Stimulated activated CD4-positive, alpha-beta T cell treated with anti-CD3 and anti-CD28 coated beads, Interleukin-4, amount 100 ng/mL, for 24 hours (primary cell): ENCODE results near the gene CD22.

Source experiments
- DNase-seq: peaks from one replicate; pipeline ENCODE4 v3.0.0-alpha.2; 2020

The CD22 gene

DNA sequence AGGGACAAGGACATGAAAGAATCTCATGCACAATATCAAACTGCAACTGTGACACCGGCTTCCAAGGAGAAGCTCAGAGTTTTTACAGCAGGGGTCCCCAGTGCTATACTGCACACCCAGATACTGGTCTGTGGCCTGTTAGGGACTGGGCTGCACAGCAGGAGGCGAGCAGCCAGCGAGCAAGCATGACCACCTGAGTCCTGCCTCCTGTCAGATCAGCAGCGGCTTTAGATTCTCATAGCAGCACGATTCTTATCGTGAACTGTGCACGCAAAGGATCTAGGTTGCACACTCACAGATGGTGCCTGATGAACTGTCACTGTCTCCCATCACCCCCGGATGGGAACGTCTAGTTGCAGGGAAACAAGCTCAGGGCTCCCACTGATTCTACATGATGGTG, 13.1 kb upstream of the CD22 start:
- DNase-seq: no peak

DNA sequence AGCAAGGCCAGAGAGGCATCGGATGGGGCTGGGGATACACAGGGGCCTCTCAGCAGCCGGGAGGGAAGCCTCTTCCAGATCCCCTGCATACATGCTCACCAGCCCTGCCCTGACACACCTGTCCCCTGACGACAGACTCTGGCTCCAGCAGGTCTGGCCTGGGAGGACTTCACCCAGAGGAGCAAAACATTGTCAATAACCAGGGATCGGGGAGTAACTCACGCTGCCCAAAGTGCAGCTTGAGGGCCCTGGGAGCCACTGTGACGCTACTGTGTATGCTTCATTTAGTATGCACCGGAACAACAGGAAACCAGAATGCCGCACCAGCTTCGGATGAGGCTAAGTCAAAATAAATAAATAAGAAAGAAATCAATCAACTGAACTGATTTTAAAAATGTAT, 12.4 kb upstream of the CD22 start:
- DNase-seq: no peak

GRCh38 chr19:35317464-35318043, 11.4 kb upstream of the CD22 start:
- DNase-seq: no peak

DNA sequence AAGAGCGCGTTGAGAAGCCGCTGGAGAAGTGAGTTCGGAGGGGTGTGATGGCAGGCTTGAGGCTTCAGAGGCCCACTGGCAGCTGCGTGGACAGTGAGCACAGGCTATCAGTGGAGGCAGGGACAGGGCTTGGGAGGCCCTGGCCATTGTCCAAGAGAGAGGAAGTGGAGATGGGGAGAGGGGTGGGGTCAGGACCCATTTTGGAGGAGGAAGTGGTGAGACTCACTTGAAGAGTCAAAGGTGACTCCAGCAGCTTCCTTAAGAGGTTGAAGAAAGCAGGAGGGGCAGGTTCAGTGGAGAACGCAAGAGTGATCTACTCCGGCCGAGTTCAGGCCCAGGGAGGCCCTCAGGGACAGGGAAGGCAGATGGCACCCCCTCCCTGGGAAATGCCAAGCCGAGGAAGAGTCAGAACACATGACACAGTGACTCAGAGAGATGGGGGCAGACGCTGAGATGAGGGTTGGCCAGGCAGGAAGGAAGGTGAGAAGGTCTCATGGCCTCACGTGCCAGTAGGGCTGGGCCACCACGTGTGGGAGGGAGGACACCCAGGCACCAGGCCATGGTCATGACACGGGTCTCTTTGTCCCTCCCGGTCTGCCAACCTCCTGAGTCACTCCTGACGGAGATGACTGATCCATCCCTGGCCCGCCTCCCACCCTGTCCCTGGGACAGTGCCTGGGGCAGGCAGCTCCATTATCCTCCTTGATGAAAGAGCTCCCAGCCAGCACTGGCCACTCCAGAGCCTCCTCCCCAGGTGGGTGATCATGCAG, 10.1 kb upstream of the CD22 start:
- no peak for DNase-seq

DNA sequence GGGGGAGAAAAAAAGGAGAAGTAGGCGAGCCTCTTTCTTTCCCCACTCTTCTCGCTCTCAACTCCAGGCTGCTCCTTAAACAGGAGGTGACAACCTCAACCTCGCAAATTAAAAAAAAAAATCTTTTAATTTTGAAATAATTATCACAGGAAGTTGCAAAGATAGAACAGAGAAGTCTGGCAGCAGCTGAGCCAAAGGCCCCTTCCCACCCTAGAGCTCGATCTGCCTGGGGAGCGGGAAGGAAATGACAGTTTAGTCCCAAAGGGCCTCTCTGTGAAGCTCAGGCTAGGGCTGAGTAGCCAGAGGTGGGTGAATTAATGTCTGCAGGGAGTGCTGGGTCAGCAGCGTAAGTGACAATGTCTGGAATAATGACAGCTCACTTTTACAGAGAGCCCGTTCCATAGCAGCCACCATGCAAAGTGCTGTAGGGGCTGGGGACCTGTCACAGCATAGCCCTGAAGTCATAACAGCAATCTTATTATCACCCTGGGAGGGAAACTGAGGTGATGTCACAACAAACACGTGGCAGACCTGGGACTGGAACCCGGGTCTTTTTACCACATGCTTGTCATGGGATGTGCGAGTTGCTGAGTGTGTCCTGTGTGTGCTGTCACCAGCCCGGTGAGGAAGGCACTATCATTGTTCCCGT, 8.8 kb upstream of the CD22 start:
- DNase-seq: no peak

GRCh38 chr19:35321291-35321690, 7.7 kb upstream of the CD22 start:
- DNase-seq: no peak

GRCh38 chr19:35322014-35322413, 7.0 kb upstream of the CD22 start:
- DNase-seq: no peak

DNA sequence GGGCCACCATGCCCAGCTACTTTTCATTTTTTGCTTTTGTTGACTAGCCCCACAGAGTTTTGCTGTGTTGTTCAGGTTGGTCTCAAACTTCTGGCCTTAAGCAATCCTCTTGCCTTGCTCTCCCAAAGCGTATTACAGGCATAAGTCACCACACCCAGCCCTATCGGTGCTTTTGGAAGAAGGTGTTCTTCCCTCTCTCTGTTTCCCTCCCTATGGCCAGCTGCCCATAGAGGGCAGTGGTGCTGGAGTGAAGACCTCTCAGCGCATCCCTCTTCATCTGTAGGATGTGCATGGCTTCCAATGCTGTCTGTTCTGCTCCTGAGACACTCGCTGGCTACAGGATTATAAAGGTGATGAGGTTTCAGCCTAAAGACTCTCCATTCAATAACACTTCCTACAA, 1.3 kb upstream of the CD22 start:
- DNase-seq: no peak

GRCh38 chr19:35329323-35329722, 336 bp downstream of the CD22 start:
- no peak for DNase-seq

GRCh38 chr19:35330475-35330874, 1.5 kb downstream of the CD22 start:
- DNase-seq: no peak

DNA sequence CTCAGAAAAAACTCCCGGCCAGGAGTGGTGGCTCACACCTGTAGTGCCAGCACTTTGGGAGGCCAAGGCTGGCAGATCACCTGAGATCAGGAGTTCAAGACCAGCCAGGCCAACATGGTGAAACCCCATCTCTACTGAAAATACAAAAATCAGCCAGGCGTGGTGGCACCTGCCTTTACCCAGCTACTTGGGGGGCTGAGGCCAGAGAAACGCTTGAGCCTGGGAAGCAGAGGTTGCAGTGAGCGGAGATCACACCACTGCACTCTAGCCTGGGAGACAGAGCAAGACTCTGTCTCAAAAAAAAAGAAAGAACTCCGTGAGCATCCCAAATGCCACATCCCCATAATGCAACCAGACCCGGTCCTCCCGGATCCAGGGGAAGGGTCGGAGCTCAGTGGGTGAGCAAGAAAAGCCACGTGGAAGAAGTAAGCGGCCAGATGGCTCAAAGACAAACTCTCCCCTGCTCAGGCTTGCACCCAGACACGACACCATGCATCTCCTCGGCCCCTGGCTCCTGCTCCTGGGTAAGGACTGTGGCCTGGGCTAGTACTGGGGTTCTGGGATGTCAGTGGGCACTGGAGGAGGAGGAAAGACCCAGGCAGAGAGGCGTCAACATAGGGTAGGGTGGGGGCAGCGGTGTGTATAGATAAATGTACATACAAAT, 2.7 kb downstream of the CD22 start:
- no peak for DNase-seq

DNA sequence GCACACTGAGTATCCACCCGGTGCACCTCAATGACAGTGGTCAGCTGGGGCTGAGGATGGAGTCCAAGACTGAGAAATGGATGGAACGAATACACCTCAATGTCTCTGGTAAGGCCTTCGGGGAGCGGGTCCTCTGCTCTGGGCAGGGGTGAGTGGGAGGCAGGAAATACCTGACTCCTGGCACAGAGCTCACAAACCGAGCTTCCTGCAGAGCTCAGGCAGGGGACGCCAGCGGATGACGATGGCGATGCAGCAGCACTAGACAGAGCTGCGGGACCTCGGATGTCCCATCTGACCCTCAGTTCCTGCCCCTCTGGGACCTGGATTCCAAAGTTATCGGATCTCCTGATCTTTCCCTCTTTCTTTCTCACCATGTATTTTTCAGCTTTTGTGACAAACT, 3.8 kb downstream of the CD22 start:
- DNase-seq: peak; percentile 16

DNA sequence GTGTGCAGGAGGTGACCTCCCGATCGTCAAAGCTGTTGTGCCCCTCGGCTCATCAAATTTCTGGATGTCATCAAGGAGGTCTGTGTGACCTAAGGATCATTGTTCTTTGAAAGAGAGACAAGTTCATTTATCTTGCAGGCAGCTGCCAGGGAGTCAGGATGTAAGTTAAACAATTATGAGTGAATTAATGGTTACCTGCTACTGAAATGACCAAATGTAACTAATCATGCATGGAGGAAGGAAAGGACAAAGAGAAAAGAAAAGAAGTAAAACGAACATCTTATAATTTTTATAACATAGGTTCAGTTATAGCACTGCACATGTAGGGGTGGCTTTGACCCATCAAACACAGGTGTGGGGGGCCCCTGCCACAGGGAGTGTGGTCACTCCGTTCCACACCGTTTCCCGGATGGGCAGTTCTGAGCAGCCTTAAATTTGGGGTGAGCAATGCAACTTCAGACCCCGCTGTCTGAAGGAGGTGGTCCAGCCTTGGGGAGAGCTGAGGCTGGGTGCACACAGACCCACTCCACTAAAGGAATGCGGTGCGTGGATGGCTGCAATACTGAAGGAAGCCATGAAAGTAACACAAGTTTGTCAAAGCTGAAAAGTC, 5.3 kb downstream of the CD22 start:
- no peak for DNase-seq

GRCh38 chr19:35336166-35336955, 7.4 kb downstream of the CD22 start:
- DNase-seq: no peak

DNA sequence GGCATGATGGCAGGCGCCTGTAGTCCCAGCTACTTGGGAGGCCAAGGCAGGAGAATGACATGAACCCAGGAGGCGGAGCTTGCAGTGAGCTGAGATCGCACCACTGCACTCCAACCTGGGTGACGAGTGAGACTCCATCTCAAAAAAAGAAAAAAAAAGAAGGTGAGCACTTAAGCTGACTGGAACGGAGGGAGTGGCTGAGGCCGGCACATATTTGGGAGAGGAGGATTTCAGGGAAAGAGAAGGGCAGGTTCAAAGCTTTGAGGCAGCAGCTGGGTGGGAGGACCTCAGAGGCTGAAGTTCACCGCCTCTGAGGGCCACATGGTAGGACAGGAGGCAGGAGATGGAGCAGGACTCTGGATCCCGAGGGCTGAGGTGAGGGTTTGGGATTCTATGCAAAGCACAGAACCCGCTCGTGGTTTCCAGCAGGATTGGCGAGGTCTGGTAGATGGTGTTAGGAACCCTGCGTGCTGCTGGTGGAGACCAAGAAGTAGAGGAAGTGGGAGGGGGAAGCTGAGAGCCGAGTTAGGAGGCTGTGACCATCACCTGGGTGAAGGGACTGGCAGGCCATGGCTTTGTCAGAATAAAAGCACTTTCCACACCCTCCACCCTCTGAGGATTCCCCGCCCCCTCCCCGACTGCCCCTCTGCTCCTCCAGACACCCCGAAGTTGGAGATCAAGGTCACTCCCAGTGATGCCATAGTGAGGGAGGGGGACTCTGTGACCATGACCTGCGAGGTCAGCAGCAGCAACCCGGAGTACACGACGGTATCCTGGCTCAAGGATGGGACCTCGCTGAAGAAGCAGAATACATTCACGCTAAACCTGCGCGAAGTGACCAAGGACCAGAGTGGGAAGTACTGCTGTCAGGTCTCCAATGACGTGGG, 8.4 kb downstream of the CD22 start:
- no peak for DNase-seq

GRCh38 chr19:35337984-35338296, 9.0 kb downstream of the CD22 start:
- DNase-seq: no peak

GRCh38 chr19:35340431-35340830, 11.4 kb downstream of the CD22 start:
- no peak for DNase-seq

DNA sequence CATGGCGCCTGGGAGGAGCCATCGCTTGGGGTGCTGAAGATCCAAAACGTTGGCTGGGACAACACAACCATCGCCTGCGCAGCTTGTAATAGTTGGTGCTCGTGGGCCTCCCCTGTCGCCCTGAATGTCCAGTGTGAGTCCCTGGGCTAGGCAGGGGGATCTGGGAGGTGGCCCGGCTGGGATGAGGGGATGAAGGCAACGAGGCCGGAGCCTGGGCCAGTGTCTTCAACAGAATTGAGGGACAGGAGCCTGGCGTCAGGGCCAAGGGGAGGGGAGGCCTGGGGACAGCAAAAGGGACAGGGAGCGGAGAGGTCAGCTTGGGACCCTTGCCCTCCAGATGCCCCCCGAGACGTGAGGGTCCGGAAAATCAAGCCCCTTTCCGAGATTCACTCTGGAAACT, 12.0 kb downstream of the CD22 start:
- DNase-seq: no peak

DNA sequence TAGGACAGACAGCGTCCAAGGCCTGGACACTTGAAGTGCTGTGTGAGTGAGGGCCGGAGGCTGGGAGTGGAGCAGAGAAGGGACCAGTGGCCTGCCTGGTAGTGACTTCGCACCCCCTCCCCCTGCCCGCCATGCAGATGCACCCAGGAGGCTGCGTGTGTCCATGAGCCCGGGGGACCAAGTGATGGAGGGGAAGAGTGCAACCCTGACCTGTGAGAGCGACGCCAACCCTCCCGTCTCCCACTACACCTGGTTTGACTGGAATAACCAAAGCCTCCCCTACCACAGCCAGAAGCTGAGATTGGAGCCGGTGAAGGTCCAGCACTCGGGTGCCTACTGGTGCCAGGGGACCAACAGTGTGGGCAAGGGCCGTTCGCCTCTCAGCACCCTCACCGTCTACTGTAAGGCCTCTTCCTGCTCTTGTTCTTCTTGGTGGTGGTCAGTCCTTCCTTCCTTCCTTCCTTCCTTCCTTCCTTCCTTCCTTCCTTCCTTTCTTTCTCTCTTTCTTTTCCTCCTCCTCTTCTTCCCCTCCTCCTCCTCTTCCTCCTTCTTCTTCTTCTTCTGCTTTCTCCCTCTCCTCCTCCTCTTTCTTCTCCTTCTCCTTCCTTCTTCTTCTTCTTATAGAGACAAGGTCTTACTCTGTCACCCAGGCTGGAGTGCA, 12.7 kb downstream of the CD22 start:
- DNase-seq: no peak

GRCh38 chr19:35342430-35342829, 13.4 kb downstream of the CD22 start:
- no peak for DNase-seq

DNA sequence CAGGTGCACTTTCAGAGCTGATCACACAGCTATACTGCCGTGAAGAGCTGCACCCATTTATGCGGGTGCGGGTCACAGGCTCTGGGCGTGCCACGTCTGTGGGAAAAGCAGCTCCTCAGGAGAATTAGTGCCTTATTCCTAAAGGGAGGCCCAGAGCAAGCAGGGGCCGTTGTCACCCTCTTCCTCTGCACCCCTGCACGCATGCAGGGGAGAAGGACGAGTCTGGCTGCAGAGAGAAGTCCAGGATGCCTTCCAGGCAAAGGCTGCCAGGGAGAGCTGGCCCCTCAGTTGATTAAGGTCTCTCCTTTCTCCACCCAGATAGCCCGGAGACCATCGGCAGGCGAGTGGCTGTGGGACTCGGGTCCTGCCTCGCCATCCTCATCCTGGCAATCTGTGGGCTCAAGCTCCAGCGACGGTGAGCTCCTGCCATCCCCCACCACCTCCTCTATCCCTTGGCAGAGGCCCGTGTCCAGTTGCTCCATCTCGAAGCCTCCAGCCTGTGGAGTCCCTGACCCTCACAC, 15.6 kb downstream of the CD22 start:
- no peak for DNase-seq
